Astrocyte (in vitro differentiated cells and primary cell): ENCODE measurements around the gene KCNG2. TPM values are rescaled to one million over a fixed set of nuclear protein-coding genes. Genes with fewer than 3 reads are reported as not detected.

Source experiments
- DNase-seq: peaks from one replicate; pipeline ENCODE4 v3.0.0-alpha.2; 2010; ENCODE audit warnings: low read depth
- FAIRE-seq: peaks from 2 replicates; lab custom pipeline; 2011; peaks lifted over from hg19 to GRCh38; lab: Jason Lieb, UNC
- H2AFZ ChIP-seq: 2 replicates; pipeline ENCODE4 v1.6.0; 2012; ENCODE audit warnings: low read depth, low read length, inconsistent platforms
- H3K27ac ChIP-seq: 2 replicates; pipeline ENCODE4 v1.5.1; 2011; ENCODE audit warnings: low read depth, low read length, inconsistent platforms
- H3K27me3 ChIP-seq: 2 replicates; pipeline ENCODE4 v1.6.0; 2011; ENCODE audit warnings: low read length, inconsistent platforms; ENCODE audit not compliant: insufficient read depth
- H3K36me3 ChIP-seq: 2 replicates; pipeline ENCODE4 v1.5.1; 2011; ENCODE audit warnings: low read length, inconsistent platforms; ENCODE audit not compliant: insufficient read depth
- H3K4me1 ChIP-seq: 2 replicates; pipeline ENCODE4 v1.5.1; 2011; ENCODE audit warnings: low read length, inconsistent platforms; ENCODE audit not compliant: insufficient read depth
- H3K4me2 ChIP-seq: 2 replicates; pipeline ENCODE4 v1.6.0; 2012; ENCODE audit warnings: low read length, inconsistent platforms
- H3K4me3 ChIP-seq: 2 replicates; pipeline ENCODE4 v1.5.1; 2011; ENCODE audit warnings: low read depth, mild to moderate bottlenecking, low read length, inconsistent platforms; ENCODE audit not compliant: insufficient read depth
- H3K79me2 ChIP-seq: 2 replicates; pipeline ENCODE4 v1.6.0; 2012; ENCODE audit warnings: mild to moderate bottlenecking, low read length, inconsistent platforms; ENCODE audit not compliant: insufficient read depth
- H3K9ac ChIP-seq: 2 replicates; pipeline ENCODE4 v1.6.0; 2012; ENCODE audit warnings: mild to moderate bottlenecking, low read length, inconsistent platforms
- H3K9me3 ChIP-seq: 2 replicates; pipeline ENCODE4 v1.5.1; 2012; ENCODE audit warnings: low read depth, mild to moderate bottlenecking, low read length, inconsistent platforms; ENCODE audit not compliant: insufficient read depth
- H4K20me1 ChIP-seq: 2 replicates; pipeline ENCODE4 v1.6.0; 2012; ENCODE audit warnings: low read length, inconsistent platforms; ENCODE audit not compliant: insufficient read depth
- H3K27ac Mint-ChIP-seq: one replicate; pipeline ENCODE4 v1.8.0; 2021; ENCODE audit warnings: mild to moderate bottlenecking, mixed read lengths; ENCODE audit not compliant: unreplicated experiment
- H3K27me3 Mint-ChIP-seq: one replicate; pipeline ENCODE4 v1.8.0; 2021; ENCODE audit warnings: low read depth, mixed read lengths; ENCODE audit not compliant: unreplicated experiment
- H3K36me3 Mint-ChIP-seq: one replicate; pipeline ENCODE4 v1.8.0; 2021; ENCODE audit warnings: low read depth, mixed read lengths; ENCODE audit not compliant: unreplicated experiment
- H3K4me1 Mint-ChIP-seq: one replicate; pipeline ENCODE4 v1.8.0; 2021; ENCODE audit warnings: low read depth, mixed read lengths; ENCODE audit not compliant: unreplicated experiment
- H3K4me3 Mint-ChIP-seq: one replicate; pipeline ENCODE4 v1.8.0; 2021; ENCODE audit warnings: mild to moderate bottlenecking, moderate library complexity, mixed read lengths; ENCODE audit not compliant: unreplicated experiment
- H3K9me3 Mint-ChIP-seq: one replicate; pipeline ENCODE4 v1.8.0; 2021; ENCODE audit warnings: mild to moderate bottlenecking, mixed read lengths; ENCODE audit not compliant: unreplicated experiment
- CTCF ChIP-seq: IDR thresholded peaks from 2 replicates; pipeline ENCODE4 v1.5.1; 2011; ENCODE audit warnings: low read depth, mild to moderate bottlenecking, inconsistent platforms, low read length, moderate library complexity; ENCODE audit not compliant: insufficient read depth
- EZH2 ChIP-seq: IDR thresholded peaks from 2 replicates; pipeline ENCODE4 v1.6.1; 2012; ENCODE audit warnings: mild to moderate bottlenecking, low read length, inconsistent platforms; ENCODE audit not compliant: insufficient read depth
- total RNA-seq: library from RNA; stranded (reverse); gene quantifications from 2 replicates; pipeline ENCODE4 v1.2.1, GENCODE V29; 2021

Gene KCNG2
- total RNA-seq, 1 donor from 2014 or later, result 0.16 TPM

- Mint-ChIP-seq H3K9me3 (no peaks in the 10 kb centered on the region), H3K27ac (no peak overlapping the region), H3K4me3 (no peak overlapping the region), H3K36me3 (peaks cover 3% of the 10 kb centered on the region), H3K4me1 (peaks cover 11% of the 10 kb centered on the region), H3K27me3 (peaks cover 2% of the 10 kb centered on the region)
- no peak for TF ChIP-seq EZH2
- TF ChIP-seq CTCF, result no peak
- no peaks in the 10 kb centered on the region for H3K27me3 ChIP-seq
- H3K4me1 ChIP-seq, result peaks cover 7% of the 10 kb centered on the region
- peaks cover 78% of the 10 kb centered on the region for H3K79me2 ChIP-seq
- no peaks in the 10 kb centered on the region for H3K36me3 ChIP-seq
- no peak overlapping the region for H3K4me3 ChIP-seq
- no peak overlapping the region for H3K27ac ChIP-seq
- H4K20me1 ChIP-seq, result peaks cover 75% of the 10 kb centered on the region
- no peak overlapping the region for H3K9ac ChIP-seq
- DNase-seq (no peak), FAIRE-seq (no peak)
- no peak overlapping the region for H2AFZ ChIP-seq
- no peaks in the 10 kb centered on the region for H3K9me3 ChIP-seq
- H3K4me2 ChIP-seq, result no peak overlapping the region
These were observed 150.3 kb downstream of the KCNG2 start for GRCh38 chr18:79947881-79948610.

GRCh38 chr18:79948719-79949411 lies 151.1 kb downstream of the KCNG2 start:
- Histone ChIP-seq H3K9me3 (no peaks in the 10 kb centered on the region), H2AFZ (no peak overlapping the region), H3K27me3 (no peaks in the 10 kb centered on the region), H3K79me2 (peaks cover 70% of the 10 kb centered on the region), H3K4me1 (peaks cover 7% of the 10 kb centered on the region), H3K9ac (no peak overlapping the region), H3K27ac (no peak overlapping the region), H4K20me1 (peaks cover 67% of the 10 kb centered on the region), H3K36me3 (no peaks in the 10 kb centered on the region), H3K4me2 (no peak overlapping the region), H3K4me3 (no peak overlapping the region)
- Mint-ChIP-seq H3K27me3 (peaks cover 2% of the 10 kb centered on the region), H3K27ac (no peak overlapping the region), H3K9me3 (peaks cover under 1% of the 10 kb centered on the region), H3K36me3 (peaks cover 3% of the 10 kb centered on the region), H3K4me3 (no peak overlapping the region), H3K4me1 (peaks cover 11% of the 10 kb centered on the region)
- DNase-seq (no peak), FAIRE-seq (no peak)
- TF ChIP-seq EZH2 (no peak), CTCF (no peak)

Other genes starting within 250 kb of the KCNG2 start
- gene CTDP1, start 118.1 kb upstream of the KCNG2 start, total RNA-seq, result 30.2 and 31.7 TPM in 2 replicates
- 25.3 and 27.6 TPM in 2 replicates for gene SLC66A2, start 153.7 kb downstream of the KCNG2 start, total RNA-seq
- gene HSBP1L1, start 166.7 kb downstream of the KCNG2 start, total RNA-seq, result 3.8 and 6.1 TPM in 2 replicates
- 126 and 135 TPM in 2 replicates for gene TXNL4A, start 190.6 kb downstream of the KCNG2 start, total RNA-seq
- gene RBFA, start 236.5 kb downstream of the KCNG2 start, total RNA-seq, result 24.1 and 24.4 TPM in 2 replicates